Thymus (tissue), 11 donors: ENCODE data around the gene TRIM54. TPM values are rescaled to one million over a fixed set of nuclear protein-coding genes. Genes with fewer than 3 reads are reported as not detected.

Source experiments
- DNase-seq, 9 donors: peaks; one replicate each; pipeline ENCODE4 v3.0.0-alpha.2; 2013; ENCODE audit warnings: low spot score in 9 of 9, low read depth in 6 of 9, missing footprints in 1 of 9
- H3K27ac ChIP-seq, 2 donors: one replicate each; pipeline ENCODE4 v1.5.1; 2013; ENCODE audit warnings: control low read depth in 1 of 2, low read depth in 1 of 2, low read length in 1 of 2, mild to moderate bottlenecking in 1 of 2, moderate library complexity in 1 of 2
- H3K27me3 ChIP-seq, 2 donors: one replicate each; pipeline ENCODE4 v1.5.1; 2013; ENCODE audit warnings: low read length in 1 of 2; ENCODE audit not compliant: control insufficient read depth in 2 of 2, insufficient read depth in 1 of 2
- H3K36me3 ChIP-seq, 2 donors: one replicate each; pipeline ENCODE4 v1.5.1; 2013; ENCODE audit warnings: low read length in 1 of 2, mild to moderate bottlenecking in 1 of 2, moderate library complexity in 1 of 2; ENCODE audit not compliant: control insufficient read depth in 2 of 2, insufficient read depth in 2 of 2
- H3K4me1 ChIP-seq, 2 donors: one replicate each; pipeline ENCODE4 v1.5.1; 2013; ENCODE audit warnings: low read length in 2 of 2; ENCODE audit not compliant: control insufficient read depth in 2 of 2, insufficient read depth in 2 of 2
- H3K4me3 ChIP-seq, 2 donors: one replicate each; pipeline ENCODE4 v1.5.1; 2013; ENCODE audit warnings: low read length in 2 of 2, control low read depth in 1 of 2, mild to moderate bottlenecking in 1 of 2
- H3K9me3 ChIP-seq, 2 donors: one replicate each; pipeline ENCODE4 v1.5.1; 2013; ENCODE audit warnings: low read length in 1 of 2, mild to moderate bottlenecking in 1 of 2; ENCODE audit not compliant: control insufficient read depth in 2 of 2, insufficient read depth in 1 of 2
- WGBS: extraction: QIAGEN DNeasy Blood & Tissue Kit; methylation state at CpG from one replicate; pipeline ENCODE4 v1.1.7; 2013; 5-methylcytosine and 5-hydroxymethylcytosine counted together
- polyA plus RNA-seq: library from polyadenylated mRNA; stranded (reverse); fragments of 200-250 nt; gene quantifications from one replicate; pipeline ENCODE4 v1.2.3, GENCODE V29; 2013
- total RNA-seq: library from RNA; stranded (reverse); fragments of 120-200 nt; gene quantifications from one replicate; pipeline ENCODE4 v1.2.4, GENCODE V29; 2013
- donor health status: healthy.

The TRIM54 gene
- total and polyA plus RNA-seq, 2 donors = 0.14 to 0.52 TPM

DNA sequence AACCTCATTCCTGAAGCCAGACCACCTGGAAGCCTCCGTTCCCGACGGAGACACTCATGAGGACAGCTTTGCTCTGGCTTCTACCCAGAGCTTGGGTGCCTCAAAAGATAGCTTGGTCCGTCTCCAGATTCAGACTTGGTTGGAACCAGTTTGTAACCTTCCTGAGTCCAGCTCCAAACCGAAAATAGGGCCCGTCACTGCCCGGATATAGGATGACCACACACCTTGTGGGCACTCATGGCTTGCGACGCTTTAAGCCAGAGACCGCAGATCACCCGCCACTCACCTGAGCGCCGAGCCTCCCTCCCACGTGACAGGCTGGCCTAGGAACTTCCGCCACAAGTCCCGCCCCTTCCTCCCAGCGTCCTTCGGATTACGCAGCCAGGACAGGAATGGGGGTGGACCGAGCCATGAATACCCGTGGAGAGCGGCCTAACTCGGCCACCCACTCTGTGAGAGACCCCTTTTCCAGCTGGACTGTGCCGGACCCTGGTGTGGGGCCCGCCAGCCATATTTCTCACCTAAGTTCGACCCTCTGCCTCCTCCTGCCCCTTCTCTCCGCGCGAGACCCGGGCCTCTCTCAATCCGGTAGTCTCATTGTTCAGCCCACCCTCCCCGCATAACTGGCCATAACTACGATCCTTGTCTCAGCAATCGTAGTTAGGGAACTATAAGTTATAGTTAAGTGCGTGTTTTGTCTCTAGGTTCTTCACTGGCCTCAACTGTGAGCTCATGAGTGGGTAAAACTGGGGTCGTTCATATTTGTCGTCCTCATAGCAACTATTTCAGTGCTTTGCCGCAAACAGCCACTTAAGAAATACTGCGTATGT, 40.8 kb downstream of the TRIM54 start, which contains the start of gene MPV17:
MPV17 (minus strand) TSS at position 332 of the 830 bp plus-strand sequence. CDS start 580 bp downstream, outside the sequence.
- no peaks in the 10 kb centered on the region for H3K27me3 ChIP-seq
- H3K27ac ChIP-seq = peak within 1 kb of the TSS; percentile 58 to 92
- WGBS = under 1% methylated on average over 39 of the region's 39 CpGs

DNA sequence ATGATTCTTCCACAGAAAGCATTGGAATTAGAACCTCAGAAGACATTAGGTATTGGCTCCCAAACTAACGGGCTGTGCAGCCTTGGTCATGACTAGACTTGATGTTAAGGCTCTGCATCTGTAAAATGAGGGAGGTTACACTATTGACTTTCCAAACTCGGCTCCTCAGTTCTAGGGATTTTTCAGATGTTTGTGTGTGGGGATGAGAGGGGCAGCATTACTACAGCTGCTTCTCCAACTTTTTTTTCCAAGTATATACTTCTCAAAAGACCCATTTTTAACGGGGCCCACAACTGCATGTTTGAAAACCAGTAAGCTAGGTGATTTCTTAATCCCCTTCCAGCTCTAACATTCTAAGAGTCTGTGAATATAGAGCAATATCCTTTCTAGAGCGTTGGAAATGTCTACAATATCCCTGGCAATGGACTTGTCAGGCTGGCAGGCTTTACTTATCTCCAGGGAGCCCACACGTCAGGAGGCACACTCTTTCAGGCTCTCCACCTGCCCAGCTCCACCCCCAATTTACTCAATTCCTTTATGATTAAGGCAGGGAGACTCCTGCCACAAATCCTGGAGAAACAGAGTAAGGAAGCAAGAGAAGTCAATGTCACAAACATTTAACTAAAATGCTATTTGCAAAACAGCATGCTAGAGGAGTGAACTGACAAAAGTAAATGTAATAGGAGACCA, 41.5 kb downstream of the TRIM54 start:
- DNase-seq = no peak
- Histone ChIP-seq H3K36me3 (peaks cover 23 to 27% of the 10 kb centered on the region in 2 donors), H3K27me3 (no peaks in the 10 kb centered on the region), H3K4me1 (peaks cover 14% of the 10 kb centered on the region in 2 donors), H3K4me3 (peak overlapping the region; percentile 66 to 88), H3K9me3 (no peaks in the 10 kb centered on the region), H3K27ac (peak overlapping the region; percentile 58 to 92)
- WGBS = 40% methylated on average over 5 of the region's 5 CpGs

More for the DNA sequence above, 40.8 kb downstream of the TRIM54 start, which contains the start of gene MPV17:
- DNase-seq = peak; percentile 68 to 92 (median 79)
- H3K9me3 ChIP-seq = no peaks in the 10 kb centered on the region
- peaks cover 14% of the 10 kb centered on the region in 2 donors for H3K4me1 ChIP-seq
- H3K4me3 ChIP-seq = peak within 1 kb of the TSS; percentile 66 to 88
- peaks cover 16 to 20% of the 10 kb centered on the region in 2 donors for H3K36me3 ChIP-seq

DNA sequence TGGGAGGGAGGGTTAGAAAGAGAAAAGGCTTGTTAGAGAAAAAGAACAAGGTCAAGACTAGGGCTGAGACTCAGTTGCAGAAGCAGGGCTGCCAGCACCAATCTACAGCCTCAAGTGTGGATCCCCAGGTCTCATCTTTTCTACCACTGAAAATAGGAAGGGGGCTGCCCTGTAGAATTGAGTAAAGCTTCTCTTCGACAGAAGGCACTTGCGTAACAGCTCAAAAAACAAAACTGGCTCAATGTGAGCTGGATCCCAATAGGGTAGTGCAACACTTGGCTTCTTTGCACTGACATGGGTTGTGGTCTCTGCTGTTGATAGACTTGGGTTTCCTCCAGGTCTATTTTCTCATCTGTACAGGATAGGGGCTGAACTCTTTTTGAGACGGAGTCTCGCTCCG, 42.5 kb downstream of the TRIM54 start:
- 96% methylated on average over 5 of the region's 5 CpGs for WGBS
- no peak for DNase-seq
- no peak overlapping the region for H3K4me3 ChIP-seq
- H3K27ac ChIP-seq = no peak overlapping the region
- H3K27me3 ChIP-seq = no peaks in the 10 kb centered on the region
- peaks cover 14% of the 10 kb centered on the region in 2 donors for H3K4me1 ChIP-seq
- peaks cover 33 to 36% of the 10 kb centered on the region in 2 donors for H3K36me3 ChIP-seq
- no peaks in the 10 kb centered on the region for H3K9me3 ChIP-seq

DNA sequence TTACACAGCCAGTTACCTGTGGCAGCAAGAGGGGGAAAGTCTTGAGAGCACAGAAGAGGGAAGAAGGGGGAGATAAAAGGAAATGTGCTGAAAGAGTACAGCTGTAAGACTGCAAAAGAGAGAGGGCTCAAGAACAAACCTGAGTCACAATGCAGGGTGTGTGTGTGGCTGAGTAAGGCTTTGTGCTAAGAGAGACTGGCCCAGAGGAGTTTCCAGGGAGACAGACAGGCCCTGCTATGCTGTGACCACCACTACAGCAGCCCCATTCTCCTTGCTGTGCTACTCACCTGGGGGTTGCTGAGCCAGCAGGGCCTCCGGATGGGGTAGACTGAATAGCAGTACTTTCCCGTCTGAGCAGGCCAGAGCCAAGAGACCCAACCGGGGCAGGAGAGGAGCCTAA, 53.1 kb downstream of the TRIM54 start:
- H3K36me3 ChIP-seq = peaks cover 62 to 72% of the 10 kb centered on the region in 2 donors
- no peak overlapping the region for H3K4me3 ChIP-seq
- H3K4me1 ChIP-seq = no peaks in the 10 kb centered on the region
- no peak for DNase-seq
- WGBS = 96% methylated on average over 3 of the region's 3 CpGs
- no peaks in the 10 kb centered on the region for H3K27me3 ChIP-seq
- H3K27ac ChIP-seq = no peak overlapping the region
- no peaks in the 10 kb centered on the region for H3K9me3 ChIP-seq

DNA sequence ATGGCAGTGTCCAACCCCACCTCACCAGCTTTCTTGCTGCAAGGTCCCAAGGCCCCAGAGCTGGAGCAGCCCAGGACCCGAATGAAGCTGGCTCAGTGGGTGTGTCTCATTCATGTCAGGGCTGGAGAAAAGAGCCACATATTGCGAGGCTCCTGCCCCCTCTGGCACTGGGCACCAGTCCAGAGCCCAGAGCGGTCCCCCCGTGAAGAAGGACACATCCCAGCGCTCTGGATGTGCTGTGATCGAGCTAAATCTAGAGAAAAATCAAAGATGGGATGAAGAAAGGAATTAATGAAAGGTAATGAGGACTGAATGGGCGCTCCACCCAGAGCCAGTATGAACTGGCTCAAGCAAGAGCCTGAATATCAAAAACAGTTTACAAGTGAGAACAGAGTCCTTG, 53.9 kb downstream of the TRIM54 start:
- H3K36me3 ChIP-seq = peaks cover 68 to 72% of the 10 kb centered on the region in 2 donors
- no peaks in the 10 kb centered on the region for H3K4me1 ChIP-seq
- DNase-seq = no peak
- no peaks in the 10 kb centered on the region for H3K9me3 ChIP-seq
- 97% methylated on average over 7 of the region's 7 CpGs for WGBS
- no peaks in the 10 kb centered on the region for H3K27me3 ChIP-seq
- H3K4me3 ChIP-seq = no peak overlapping the region
- no peak overlapping the region for H3K27ac ChIP-seq

DNA sequence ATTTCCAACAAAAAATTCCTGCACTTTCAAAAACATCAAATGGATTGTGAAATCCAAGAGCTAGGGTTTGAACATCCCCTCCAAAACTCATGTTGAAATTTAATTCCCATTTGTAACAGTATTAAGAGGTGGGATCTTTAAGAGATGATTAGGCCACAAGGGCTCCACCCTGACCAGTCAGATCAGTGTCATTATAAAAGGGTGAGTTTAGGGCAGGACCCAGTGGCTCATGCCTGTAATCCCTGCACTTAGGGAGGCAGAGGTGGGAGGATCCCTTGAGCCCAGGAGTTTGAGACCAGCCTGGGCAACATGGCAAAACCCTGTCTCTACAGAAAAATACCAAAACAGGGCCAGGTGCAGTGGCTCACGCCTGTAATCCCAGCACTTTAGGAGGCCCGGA, 65.4 kb downstream of the TRIM54 start:
- Histone ChIP-seq H3K27ac (no peak overlapping the region), H3K36me3 (peaks cover 7 to 22% of the 10 kb centered on the region in 2 donors), H3K9me3 (no peaks in the 10 kb centered on the region), H3K27me3 (no peaks in the 10 kb centered on the region), H3K4me1 (peaks cover 3 to 6% of the 10 kb centered on the region in 2 donors), H3K4me3 (no peak overlapping the region)
- no peak for DNase-seq
- WGBS = 95% methylated on average over 2 of the region's 2 CpGs

DNA sequence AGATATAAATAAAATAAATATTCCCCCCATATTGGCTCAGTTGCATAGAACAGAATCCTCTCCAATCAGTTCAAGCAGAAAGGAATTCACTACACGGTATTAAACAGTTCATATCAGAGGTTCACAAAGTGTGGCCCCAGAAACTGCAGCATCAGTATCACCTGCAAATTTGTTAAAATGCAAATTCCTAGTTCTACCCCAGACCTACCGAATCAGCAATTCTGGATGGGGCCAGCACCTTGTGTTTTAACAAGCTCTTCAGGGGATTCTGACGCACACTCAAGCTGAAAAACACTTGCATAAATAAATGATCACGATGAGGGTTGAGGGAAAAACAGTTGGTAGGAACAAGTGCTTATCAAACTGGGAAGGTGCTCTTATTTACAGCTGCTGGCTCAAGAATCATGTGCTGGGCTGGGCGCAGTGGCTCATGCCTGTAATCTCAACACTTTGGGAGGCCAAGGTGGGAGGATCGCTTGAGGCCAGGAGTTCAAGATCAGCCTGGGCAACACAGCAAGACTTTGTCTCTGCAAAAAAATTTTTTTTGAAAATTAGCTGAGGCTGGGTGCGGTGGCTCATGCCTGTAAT, 68.0 kb downstream of the TRIM54 start:
- DNase-seq = no peak
- H3K9me3 ChIP-seq = no peaks in the 10 kb centered on the region
- no peak overlapping the region for H3K4me3 ChIP-seq
- H3K27me3 ChIP-seq = no peaks in the 10 kb centered on the region
- no peak overlapping the region for H3K27ac ChIP-seq
- WGBS = 98% methylated on average over 7 of the region's 7 CpGs
- H3K4me1 ChIP-seq = peaks cover 6% of the 10 kb centered on the region in 2 donors
- peaks cover 0 to 16% of the 10 kb centered on the region in 2 donors for H3K36me3 ChIP-seq

DNA sequence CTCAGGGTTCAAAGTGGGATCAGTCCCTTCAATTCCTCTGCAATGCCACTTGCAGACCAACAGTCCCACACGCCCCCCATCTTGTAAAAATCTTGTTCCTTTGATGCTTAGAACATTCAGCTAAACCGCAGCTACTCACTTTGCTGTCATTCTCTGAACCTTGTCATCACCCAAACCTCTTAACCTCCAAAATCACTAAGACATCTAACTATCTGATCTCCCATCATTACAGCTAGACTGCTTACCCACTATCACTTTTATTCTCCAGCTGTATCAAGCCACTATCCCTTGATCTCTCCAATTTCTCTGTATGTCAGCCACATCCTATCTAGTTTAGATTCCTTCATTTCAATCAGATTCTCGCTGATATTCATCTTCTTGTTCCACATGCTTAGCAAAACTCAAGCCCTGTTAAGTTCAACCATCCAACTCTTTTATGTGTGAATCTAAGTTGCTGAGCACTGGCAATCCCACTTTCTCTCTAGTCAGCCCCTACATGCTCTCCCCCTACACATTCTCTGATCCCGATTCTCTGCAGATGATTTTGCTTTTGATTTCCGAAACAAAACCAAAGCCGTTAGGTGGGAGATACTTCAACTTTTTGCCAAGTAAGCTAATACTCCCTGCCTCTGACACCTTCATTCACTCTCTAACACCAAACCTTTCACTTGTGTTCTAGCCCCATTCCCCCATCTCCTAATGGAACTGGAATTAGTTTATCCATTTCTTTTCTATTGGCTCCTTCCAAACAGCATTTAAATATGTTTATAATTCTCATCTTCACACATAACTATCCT, 69.8 kb downstream of the TRIM54 start:
- peaks cover 0 to 4% of the 10 kb centered on the region in 2 donors for H3K9me3 ChIP-seq
- H3K4me3 ChIP-seq = no peak overlapping the region
- H3K27me3 ChIP-seq = no peaks in the 10 kb centered on the region
- DNase-seq = peak in 1 of 9 donors; percentile 24
- H3K27ac ChIP-seq = no peak overlapping the region
- WGBS = 51% methylated on average over 6 of the region's 6 CpGs
- peaks cover 0 to 13% of the 10 kb centered on the region in 2 donors for H3K36me3 ChIP-seq
- H3K4me1 ChIP-seq = peaks cover 9 to 10% of the 10 kb centered on the region in 2 donors
